SK-N-SH (cell line): ENCODE results near the gene TMEM127. TPM values are rescaled to one million over a fixed set of nuclear protein-coding genes. Genes with fewer than 3 reads are reported as not detected.

ENCODE experiments used
- CTCF ChIA-PET: fragments of 300-600, 350-600 bp; formaldehyde crosslinking; extraction: SDS; loops from one replicate; lab custom pipeline; 2021; lab: Yijun Ruan, JAX
- POLR2A ChIA-PET: fragments of 350-600 bp; sonication (Branson Sonifier 250); formaldehyde crosslinking; extraction: SDS; loops from one replicate; lab custom pipeline; 2020; ENCODE audit warnings: antibody characterized with exemption, inconsistent platforms; lab: Yijun Ruan, JAX
- DNase-seq: peaks from one replicate; pipeline ENCODE4 v3.0.0; 2012
- H2AFZ ChIP-seq: fragments of 200-600 bp; sonication (generic); 2 replicates; pipeline ENCODE4 v1.8.1; 2016; ENCODE audit warnings: antibody characterized with exemption, mild to moderate bottlenecking, low read depth
- H3F3A ChIP-seq: fragments of 200-600 bp; sonication (generic); replicated peaks from 2 replicates; pipeline ENCODE3; 2016; ENCODE audit warnings: antibody characterized with exemption, mild to moderate bottlenecking; ENCODE audit not compliant: insufficient read depth
- H3K27ac ChIP-seq, 2 experiments: fragments of 200-500 bp in 1 of 2; fragments of 200-600 bp in 1 of 2; sonication (Bioruptor generic) in 1 of 2; sonication (generic), shearing (Covaris generic) in 1 of 2; 2 replicates each; pipeline versions ENCODE4 v1.5.1 to v1.6.1; 2014 to 2016; ENCODE audit warnings: low read depth in 2 of 2, inconsistent platforms in 1 of 2, low read length in 1 of 2, mild to moderate bottlenecking in 1 of 2, mixed read lengths in 1 of 2
- H3K27me3 ChIP-seq: fragments of 200-600 bp; sonication (generic), shearing (Covaris generic); 2 replicates; pipeline ENCODE4 v1.6.1; 2016; ENCODE audit warnings: mixed run types; ENCODE audit not compliant: insufficient read depth
- H3K36me3 ChIP-seq, 2 experiments: fragments of 200-500 bp in 1 of 2; fragments of 200-600 bp in 1 of 2; sonication (Bioruptor generic) in 1 of 2; sonication (generic) in 1 of 2; replicated peaks in 1 of 2; 2 replicates each; pipeline versions ENCODE3 to v1.5.1; 2014 to 2016; ENCODE audit warnings: low read length in 1 of 2, mild to moderate bottlenecking in 1 of 2; ENCODE audit not compliant: insufficient read depth in 2 of 2, control insufficient read depth in 1 of 2
- H3K4me1 ChIP-seq, 2 experiments: fragments of 200-500 bp in 1 of 2; fragments of 200-600 bp in 1 of 2; sonication (Bioruptor generic) in 1 of 2; sonication (generic), shearing (Covaris generic) in 1 of 2; 2 replicates each; pipeline versions ENCODE4 v1.5.1 to v1.6.1; 2014 to 2016; ENCODE audit warnings: low read depth in 1 of 2, low read length in 1 of 2, mixed run types in 1 of 2; ENCODE audit not compliant: insufficient read depth in 2 of 2, control insufficient read depth in 1 of 2
- H3K4me2 ChIP-seq: fragments of 200-600 bp; sonication (generic), shearing (Covaris generic); 2 replicates; pipeline ENCODE4 v1.6.1; 2017; ENCODE audit warnings: mixed run types
- H3K4me3 ChIP-seq, 2 experiments: fragments of 200-500 bp in 1 of 2; fragments of 200-600 bp in 1 of 2; sonication (Bioruptor generic) in 1 of 2; sonication (generic), shearing (Covaris generic) in 1 of 2; 2 replicates each; pipeline versions ENCODE4 v1.5.1 to v1.8.1; 2014 to 2016; ENCODE audit warnings: low read depth in 2 of 2, inconsistent platforms in 1 of 2, low read length in 1 of 2, mild to moderate bottlenecking in 1 of 2, mixed read lengths in 1 of 2, moderate library complexity in 1 of 2
- H3K79me2 ChIP-seq: fragments of 200-600 bp; sonication (generic); 2 replicates; pipeline ENCODE4 v1.8.1; 2017; ENCODE audit warnings: mild to moderate bottlenecking; ENCODE audit not compliant: insufficient read depth
- H3K9ac ChIP-seq: fragments of 200-600 bp; sonication (generic); 2 replicates; pipeline ENCODE4 v1.6.1; 2017; ENCODE audit warnings: mixed run types
- H3K9me2 ChIP-seq: fragments of 200-600 bp; sonication (generic); 2 replicates; pipeline ENCODE4 v1.6.1; 2017; ENCODE audit warnings: mixed run types
- H3K9me3 ChIP-seq: fragments of 200-600 bp; sonication (generic); 2 replicates; pipeline ENCODE4 v1.6.1; 2017; ENCODE audit warnings: mixed run types, mild to moderate bottlenecking, moderate library complexity
- H4K20me1 ChIP-seq: fragments of 200-600 bp; sonication (generic); 2 replicates; pipeline ENCODE4 v1.6.1; 2017; ENCODE audit warnings: mild to moderate bottlenecking, mixed run types; ENCODE audit not compliant: insufficient read depth
- CHD2 ChIP-seq: fragments of 150-350 bp; IDR thresholded peaks from 2 replicates; pipeline ENCODE4 v1.6.1; 2018; ENCODE audit warnings: low read length; ENCODE audit not compliant: partially characterized antibody
- ELF1 ChIP-seq: IDR thresholded peaks from 2 replicates; pipeline ENCODE4 v1.4.0; 2012
- EP300 ChIP-seq, 2 experiments: IDR thresholded peaks; 2 replicates each; pipeline versions ENCODE4 v1.4.0 to v1.6.1; 2012; ENCODE audit warnings: borderline replicate concordance in 1 of 2, low read depth in 1 of 2, low read length in 1 of 2
- FOSL2 ChIP-seq: IDR thresholded peaks from 2 replicates; pipeline ENCODE4 v1.4.0; 2012; ENCODE audit warnings: low read depth, mild to moderate bottlenecking, moderate library complexity, borderline replicate concordance
- GABPA ChIP-seq: IDR thresholded peaks from 2 replicates; pipeline ENCODE4 v1.4.0; 2012; ENCODE audit warnings: low read depth, mild to moderate bottlenecking
- GATA2 ChIP-seq: sonication (generic); formaldehyde crosslinking; IDR thresholded peaks from 2 replicates; pipeline ENCODE4 v1.5.0; 2020; ENCODE audit warnings: mild to moderate bottlenecking, missing genetic modification reagents
- JUND ChIP-seq: IDR thresholded peaks from 2 replicates; pipeline ENCODE4 v1.4.0; 2012
- MEF2A ChIP-seq: IDR thresholded peaks from 2 replicates; pipeline ENCODE4 v1.4.0; 2012; ENCODE audit warnings: low read depth, borderline replicate concordance
- MXI1 ChIP-seq: IDR thresholded peaks from 2 replicates; pipeline ENCODE4 v1.6.1; 2012; ENCODE audit warnings: mild to moderate bottlenecking, low read depth, low read length, improper control_type of control experiment
- NFIC ChIP-seq: IDR thresholded peaks from 2 replicates; pipeline ENCODE4 v1.4.0; 2012; ENCODE audit warnings: borderline replicate concordance
- POLR2AphosphoS5 ChIP-seq: IDR thresholded peaks from 2 replicates; pipeline ENCODE4 v1.6.1; 2012; ENCODE audit warnings: low read depth, low read length
- RAD21 ChIP-seq: IDR thresholded peaks from 2 replicates; pipeline ENCODE4 v1.6.1; 2012; ENCODE audit warnings: mild to moderate bottlenecking, low read length
- RXRA ChIP-seq: IDR thresholded peaks from 2 replicates; pipeline ENCODE4 v1.4.0; 2012; ENCODE audit warnings: low read depth, mild to moderate bottlenecking, borderline replicate concordance
- SMC3 ChIP-seq: IDR thresholded peaks from 2 replicates; pipeline ENCODE4 v1.6.1; 2012; ENCODE audit warnings: low read depth, low read length, improper control_type of control experiment
- TEAD4 ChIP-seq: IDR thresholded peaks from 2 replicates; pipeline ENCODE4 v1.4.0; 2012; ENCODE audit warnings: mild to moderate bottlenecking, borderline replicate concordance; ENCODE audit not compliant: insufficient read depth
- YY1 ChIP-seq: IDR thresholded peaks from 2 replicates; pipeline ENCODE4 v1.4.0; 2012; ENCODE audit warnings: low read depth, mild to moderate bottlenecking
- WGBS: methylation state at CpG from one replicate; pipeline ENCODE4 v1.1.6; 2017; ENCODE audit warnings: low lambda C conversion rate; 5-methylcytosine and 5-hydroxymethylcytosine counted together
- polyA plus RNA-seq, 3 experiments: library from polyadenylated mRNA; depleted of rRNA; stranded (reverse); fragments of >200 nt; gene quantifications; 2 replicates each; pipeline ENCODE4 v1.2.3, GENCODE V29; 2012
- TF ChIP-seq, protein P1 (sequence below): IDR thresholded peaks from 2 replicates; pipeline ENCODE4 v1.4.0; 2012; ENCODE audit warnings: low read depth
- TF ChIP-seq, protein P2 (sequence below): IDR thresholded peaks from 2 replicates; pipeline ENCODE4 v1.4.0; 2012; ENCODE audit warnings: low read depth, borderline replicate concordance
- TF ChIP-seq, protein P3 (sequence below): IDR thresholded peaks from 2 replicates; pipeline ENCODE4 v1.4.0; 2012; ENCODE audit warnings: low read depth, borderline replicate concordance
- TF ChIP-seq, protein P4 (sequence below): fragments of 150-350 bp; IDR thresholded peaks from 2 replicates; pipeline ENCODE4 v1.6.1; 2016; ENCODE audit warnings: mild to moderate bottlenecking, low read depth, low read length

TMEM127 gene
- polyA plus RNA-seq, 1 of the 3 experiments (the other 2 are of a cell fraction): 40.9 TPM

- H3K9me2 ChIP-seq: no peaks in the 10 kb centered on the region
- H3K27ac ChIP-seq: no peak overlapping the region
- H4K20me1 ChIP-seq: no peaks in the 10 kb centered on the region
- H3F3A ChIP-seq: no peaks in the 10 kb centered on the region
- no peak overlapping the region for H3K9ac ChIP-seq
- no peaks in the 10 kb centered on the region for H3K27me3 ChIP-seq
- no peak overlapping the region for H3K4me2 ChIP-seq
- CTCF ChIA-PET: no interaction called here
- no peak overlapping the region for H3K4me3 ChIP-seq
- no peak overlapping the region for H2AFZ ChIP-seq
- H3K79me2 ChIP-seq: no peaks in the 10 kb centered on the region
- peaks cover 0 to 4% of the 10 kb centered on the region in 2 experiments; a peak in 2 of 4 replicates for H3K4me1 ChIP-seq
- WGBS: 93% methylated on average over 5 of the region's 5 CpGs
- H3K36me3 ChIP-seq: no peaks in the 10 kb centered on the region
- TF ChIP-seq TEAD4 (no peak), RXRA (no peak), SMC3 (no peak), GABPA (no peak), ELF1 (no peak), JUND (no peak), EP300 (IDR thresholded peaks at IDR 0.05; ENCODE audit: borderline replicate concordance in 1 of 2, low read depth in 1 of 2, low read length in 1 of 2) (no peak), MEF2A (no peak), GATA2 (CRISPR knock-in tag) (no peak)
- TF ChIP-seq, protein P1, sequence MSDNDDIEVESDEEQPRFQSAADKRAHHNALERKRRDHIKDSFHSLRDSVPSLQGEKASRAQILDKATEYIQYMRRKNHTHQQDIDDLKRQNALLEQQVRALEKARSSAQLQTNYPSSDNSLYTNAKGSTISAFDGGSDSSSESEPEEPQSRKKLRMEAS: no peak
- TF ChIP-seq, protein P2, sequence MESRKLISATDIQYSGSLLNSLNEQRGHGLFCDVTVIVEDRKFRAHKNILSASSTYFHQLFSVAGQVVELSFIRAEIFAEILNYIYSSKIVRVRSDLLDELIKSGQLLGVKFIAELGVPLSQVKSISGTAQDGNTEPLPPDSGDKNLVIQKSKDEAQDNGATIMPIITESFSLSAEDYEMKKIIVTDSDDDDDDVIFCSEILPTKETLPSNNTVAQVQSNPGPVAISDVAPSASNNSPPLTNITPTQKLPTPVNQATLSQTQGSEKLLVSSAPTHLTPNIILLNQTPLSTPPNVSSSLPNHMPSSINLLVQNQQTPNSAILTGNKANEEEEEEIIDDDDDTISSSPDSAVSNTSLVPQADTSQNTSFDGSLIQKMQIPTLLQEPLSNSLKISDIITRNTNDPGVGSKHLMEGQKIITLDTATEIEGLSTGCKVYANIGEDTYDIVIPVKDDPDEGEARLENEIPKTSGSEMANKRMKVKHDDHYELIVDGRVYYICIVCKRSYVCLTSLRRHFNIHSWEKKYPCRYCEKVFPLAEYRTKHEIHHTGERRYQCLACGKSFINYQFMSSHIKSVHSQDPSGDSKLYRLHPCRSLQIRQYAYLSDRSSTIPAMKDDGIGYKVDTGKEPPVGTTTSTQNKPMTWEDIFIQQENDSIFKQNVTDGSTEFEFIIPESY: no peak
- TF ChIP-seq, protein P3, sequence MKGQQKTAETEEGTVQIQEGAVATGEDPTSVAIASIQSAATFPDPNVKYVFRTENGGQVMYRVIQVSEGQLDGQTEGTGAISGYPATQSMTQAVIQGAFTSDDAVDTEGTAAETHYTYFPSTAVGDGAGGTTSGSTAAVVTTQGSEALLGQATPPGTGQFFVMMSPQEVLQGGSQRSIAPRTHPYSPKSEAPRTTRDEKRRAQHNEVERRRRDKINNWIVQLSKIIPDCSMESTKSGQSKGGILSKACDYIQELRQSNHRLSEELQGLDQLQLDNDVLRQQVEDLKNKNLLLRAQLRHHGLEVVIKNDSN: no peak
- TF ChIP-seq, all 33 proteins: peak for 0
- POLR2A ChIA-PET: no interaction called here
- no peaks in the 10 kb centered on the region for H3K9me3 ChIP-seq
- DNase-seq: no peak
Observed at GRCh38 chr2:96243843-96244242, 22.0 kb downstream of the TMEM127 start.

GRCh38 chr2:96241900-96242611 is 23.7 kb downstream of the TMEM127 start:
- Histone ChIP-seq H3F3A (no peaks in the 10 kb centered on the region), H3K9ac (no peak overlapping the region), H3K4me2 (no peak overlapping the region), H3K79me2 (no peaks in the 10 kb centered on the region), H3K27me3 (no peaks in the 10 kb centered on the region), H2AFZ (no peak overlapping the region), H3K9me2 (no peaks in the 10 kb centered on the region), H3K36me3 (no peaks in the 10 kb centered on the region), H3K4me3 (no peak overlapping the region), H4K20me1 (no peaks in the 10 kb centered on the region), H3K27ac (peak overlapping the region in 1 of 2 experiments; percentile 43; a peak in 2 of 4 replicates), H3K9me3 (no peaks in the 10 kb centered on the region), H3K4me1 (no peaks in the 10 kb centered on the region; a peak in 1 of 4 replicates)
- DNase-seq: no peak
- POLR2A ChIA-PET: no interaction called here
- WGBS: 90% methylated on average over 5 of the region's 5 CpGs
- CTCF ChIA-PET: no interaction called here
- TF ChIP-seq, protein P4, sequence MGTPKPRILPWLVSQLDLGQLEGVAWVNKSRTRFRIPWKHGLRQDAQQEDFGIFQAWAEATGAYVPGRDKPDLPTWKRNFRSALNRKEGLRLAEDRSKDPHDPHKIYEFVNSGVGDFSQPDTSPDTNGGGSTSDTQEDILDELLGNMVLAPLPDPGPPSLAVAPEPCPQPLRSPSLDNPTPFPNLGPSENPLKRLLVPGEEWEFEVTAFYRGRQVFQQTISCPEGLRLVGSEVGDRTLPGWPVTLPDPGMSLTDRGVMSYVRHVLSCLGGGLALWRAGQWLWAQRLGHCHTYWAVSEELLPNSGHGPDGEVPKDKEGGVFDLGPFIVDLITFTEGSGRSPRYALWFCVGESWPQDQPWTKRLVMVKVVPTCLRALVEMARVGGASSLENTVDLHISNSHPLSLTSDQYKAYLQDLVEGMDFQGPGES: no peak
- TF ChIP-seq RAD21 (no peak), YY1 (no peak), MEF2A (no peak), RXRA (no peak), ELF1 (no peak), SMC3 (no peak), FOSL2 (no peak), TEAD4 (no peak), NFIC (no peak), GABPA (no peak), POLR2AphosphoS5 (no peak), CHD2 (no peak), MXI1 (no peak)
- TF ChIP-seq, protein P2: no peak
